GM23338 (cell line): Measurements from ENCODE around the gene ZSWIM3.

Source experiments
- CTCF ChIP-seq, 2 experiments: fragments of 200-600 bp in 1 of 2; sonication (generic) in 1 of 2; conservative IDR thresholded peaks; 2 replicates each; pipeline versions ENCODE4 v1.5.1 to v1.6.1; 2016 to 2017; ENCODE audit warnings: antibody characterized with exemption in 2 of 2, low read depth in 2 of 2, mild to moderate bottlenecking in 2 of 2, moderate library complexity in 1 of 2
- REST ChIP-seq: IDR thresholded peaks from one replicate; pipeline ENCODE4 v1.6.1; 2018; ENCODE audit warnings: antibody characterized with exemption; ENCODE audit not compliant: unreplicated experiment

DNA sequence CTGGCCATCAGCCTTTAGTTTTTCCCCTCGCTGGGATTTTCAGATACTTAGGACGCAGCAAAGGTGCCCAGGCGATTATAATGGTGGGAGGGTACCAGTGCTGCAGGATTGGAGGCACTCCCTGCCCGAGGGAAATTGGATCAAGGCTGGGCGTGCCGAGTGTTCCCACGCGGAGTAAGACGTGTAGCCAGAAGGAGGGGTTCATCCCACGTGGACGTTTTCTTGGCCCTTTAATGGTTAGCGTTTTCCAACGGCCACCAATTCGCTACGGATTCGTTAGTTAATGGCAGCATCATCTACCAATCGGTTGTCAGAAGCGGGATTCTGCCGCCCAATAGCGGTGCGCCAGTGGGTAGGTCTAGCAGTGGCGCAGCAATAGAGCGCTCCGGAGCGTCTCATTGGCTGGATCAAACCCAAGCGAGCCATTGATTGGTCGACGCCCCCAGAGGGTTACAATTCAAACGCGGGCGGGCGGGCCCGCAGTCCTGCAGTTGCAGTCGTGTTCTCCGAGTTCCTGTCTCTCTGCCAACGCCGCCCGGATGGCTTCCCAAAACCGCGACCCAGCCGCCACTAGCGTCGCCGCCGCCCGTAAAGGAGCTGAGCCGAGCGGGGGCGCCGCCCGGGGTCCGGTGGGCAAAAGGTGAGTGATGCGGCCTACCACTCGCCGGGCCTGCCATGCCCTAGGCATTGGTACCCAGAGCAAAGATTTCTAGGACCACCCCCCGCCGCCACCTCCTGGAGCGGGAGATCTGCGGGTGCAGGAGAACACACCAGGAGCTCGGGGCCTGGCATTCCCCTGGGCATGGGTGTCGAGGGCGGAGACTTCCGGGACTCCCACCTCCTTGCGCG is 45.0 kb upstream of the ZSWIM3 start, which contains the start of gene UBE2C:
- TF ChIP-seq CTCF (conservative IDR thresholded peaks at IDR 0.05; ENCODE audit: low read depth in 2 of 2) (no peak), REST (no peak)
